Ascending aorta (tissue), 2 donors: ENCODE data around the gene CTSS. TPM values are rescaled to one million over a fixed set of nuclear protein-coding genes. Genes with fewer than 3 reads are reported as not detected.
"Not testable (repeated sequence)": the region's sequence is repeated elsewhere in the genome, so short reads cannot be mapped to it uniquely, and the experiment has no call there.

Experiments
- DNase-seq, 2 donors: peaks; one replicate each; pipeline ENCODE4 v3.0.0-alpha.2; 2019; ENCODE audit warnings: low spot score in 2 of 2
- H3K27ac ChIP-seq, 2 donors: fragments of 200-600 bp; sonication (generic); one replicate each; pipeline ENCODE4 v1.5.1; 2016 to 2017; ENCODE audit warnings: mild to moderate bottlenecking in 1 of 2
- H3K27me3 ChIP-seq: fragments of 200-600 bp; sonication (generic); one replicate; pipeline ENCODE4 v1.5.1; 2017
- H3K36me3 ChIP-seq, 2 donors: fragments of 200-600 bp; sonication (generic); one replicate each; pipeline ENCODE4 v1.5.1; 2016
- H3K4me1 ChIP-seq, 2 donors: fragments of 200-600 bp; sonication (generic); one replicate each; pipeline ENCODE4 v1.5.1; 2016 to 2017; ENCODE audit warnings: mild to moderate bottlenecking in 1 of 2
- H3K4me3 ChIP-seq, 2 donors: fragments of 200-600 bp; sonication (generic); one replicate each; pipeline ENCODE4 v1.5.1; 2016 to 2017; ENCODE audit warnings: mild to moderate bottlenecking in 1 of 2
- H3K9me3 ChIP-seq, 2 donors: fragments of 200-600 bp; sonication (generic); one replicate each; pipeline ENCODE4 v1.5.1; 2016
- intact Hi-C: fragments of 100-400 bp; cut with DNase I; formaldehyde crosslinking; loops from one replicate; pipeline ENCODE4 v1.15.1; 2023
- total RNA-seq: library from RNA; depleted of rRNA; stranded (reverse); fragments of >200 nt; gene quantifications from one replicate; pipeline ENCODE4 v1.1.0, GENCODE V29; 2016
- TF ChIP-seq, protein P1 (sequence below), 3 experiments: fragments of 200-600 bp in 2 of 3; fragments of 450-650 bp in 1 of 3; sonication (generic) in 2 of 3; IDR thresholded peaks; one replicate each; pipeline ENCODE4 v1.5.1; 2016 to 2019; ENCODE audit warnings: antibody characterized with exemption in 3 of 3, mild to moderate bottlenecking in 1 of 3, moderate library complexity in 1 of 3

CTSS gene
- total RNA-seq, 1 donor from 2014 or later: 32.1 TPM

- no peaks in the 10 kb centered on the region for H3K27me3 ChIP-seq
- no peaks in the 10 kb centered on the region for H3K4me1 ChIP-seq
- no peak for DNase-seq
- H3K36me3 ChIP-seq: no peaks in the 10 kb centered on the region
- H3K4me3 ChIP-seq: no peak overlapping the region
- TF ChIP-seq, protein P1, sequence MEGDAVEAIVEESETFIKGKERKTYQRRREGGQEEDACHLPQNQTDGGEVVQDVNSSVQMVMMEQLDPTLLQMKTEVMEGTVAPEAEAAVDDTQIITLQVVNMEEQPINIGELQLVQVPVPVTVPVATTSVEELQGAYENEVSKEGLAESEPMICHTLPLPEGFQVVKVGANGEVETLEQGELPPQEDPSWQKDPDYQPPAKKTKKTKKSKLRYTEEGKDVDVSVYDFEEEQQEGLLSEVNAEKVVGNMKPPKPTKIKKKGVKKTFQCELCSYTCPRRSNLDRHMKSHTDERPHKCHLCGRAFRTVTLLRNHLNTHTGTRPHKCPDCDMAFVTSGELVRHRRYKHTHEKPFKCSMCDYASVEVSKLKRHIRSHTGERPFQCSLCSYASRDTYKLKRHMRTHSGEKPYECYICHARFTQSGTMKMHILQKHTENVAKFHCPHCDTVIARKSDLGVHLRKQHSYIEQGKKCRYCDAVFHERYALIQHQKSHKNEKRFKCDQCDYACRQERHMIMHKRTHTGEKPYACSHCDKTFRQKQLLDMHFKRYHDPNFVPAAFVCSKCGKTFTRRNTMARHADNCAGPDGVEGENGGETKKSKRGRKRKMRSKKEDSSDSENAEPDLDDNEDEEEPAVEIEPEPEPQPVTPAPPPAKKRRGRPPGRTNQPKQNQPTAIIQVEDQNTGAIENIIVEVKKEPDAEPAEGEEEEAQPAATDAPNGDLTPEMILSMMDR (IDR thresholded peaks at IDR 0.05): no peak
- intact Hi-C loops: no loop called here
- no peaks in the 10 kb centered on the region for H3K9me3 ChIP-seq
- no peak overlapping the region for H3K27ac ChIP-seq
These were observed 23.4 kb upstream of the CTSS start for GRCh38 chr1:150788946-150789345.

DNA sequence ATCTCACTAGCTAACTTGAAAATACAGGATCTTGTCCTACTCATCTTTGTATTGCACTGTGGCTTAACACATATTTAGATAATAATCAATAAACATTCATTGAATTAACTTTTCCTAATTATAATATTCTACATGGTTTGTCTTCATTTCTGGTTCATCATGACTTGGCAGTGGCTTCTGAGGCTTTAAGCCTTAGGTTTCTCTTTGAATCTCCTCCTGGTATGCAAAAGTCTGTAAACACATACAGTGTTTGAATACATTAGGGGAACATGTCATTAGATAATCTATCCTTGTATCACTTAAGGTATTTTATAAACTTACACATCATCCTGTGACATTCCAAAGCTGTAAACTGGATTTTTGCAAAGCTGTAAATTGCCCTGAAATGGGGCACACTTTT is 21.9 kb upstream of the CTSS start:
- Histone ChIP-seq H3K4me1 (no peaks in the 10 kb centered on the region), H3K36me3 (no peaks in the 10 kb centered on the region), H3K27ac (no peak overlapping the region), H3K9me3 (no peaks in the 10 kb centered on the region), H3K27me3 (no peaks in the 10 kb centered on the region), H3K4me3 (no peak overlapping the region)
- intact Hi-C loops: no loop called here
- no peak for DNase-seq
- TF ChIP-seq, protein P1 (IDR thresholded peaks at IDR 0.05): no peak

GRCh38 chr1:150780510-150780909 is 14.9 kb upstream of the CTSS start:
- no peaks in the 10 kb centered on the region for H3K9me3 ChIP-seq
- H3K4me1 ChIP-seq: no peaks in the 10 kb centered on the region
- H3K4me3 ChIP-seq: no peak overlapping the region
- no peaks in the 10 kb centered on the region for H3K36me3 ChIP-seq
- H3K27me3 ChIP-seq: no peaks in the 10 kb centered on the region
- intact Hi-C loops: no loop called here
- DNase-seq: no peak
- TF ChIP-seq, protein P1 (IDR thresholded peaks at IDR 0.05): no peak
- H3K27ac ChIP-seq: no peak overlapping the region

GRCh38 chr1:150778409-150778808 is 12.8 kb upstream of the CTSS start:
- Histone ChIP-seq H3K27me3 (no peaks in the 10 kb centered on the region), H3K4me3 (no peak overlapping the region), H3K27ac (no peak overlapping the region), H3K4me1 (no peaks in the 10 kb centered on the region), H3K36me3 (no peaks in the 10 kb centered on the region), H3K9me3 (no peaks in the 10 kb centered on the region)
- intact Hi-C loops: no loop called here
- TF ChIP-seq, protein P1 (IDR thresholded peaks at IDR 0.05): no peak
- no peak for DNase-seq

- no peak overlapping the region for H3K27ac ChIP-seq
- intact Hi-C loops: no loop called here
- DNase-seq: no peak
- no peak overlapping the region for H3K4me3 ChIP-seq
- no peaks in the 10 kb centered on the region for H3K36me3 ChIP-seq
- TF ChIP-seq, protein P1 (IDR thresholded peaks at IDR 0.05): no peak
- no peaks in the 10 kb centered on the region for H3K4me1 ChIP-seq
- H3K9me3 ChIP-seq: no peaks in the 10 kb centered on the region
- H3K27me3 ChIP-seq: no peaks in the 10 kb centered on the region
These were observed 12.0 kb upstream of the CTSS start for GRCh38 chr1:150777544-150777943.

DNA sequence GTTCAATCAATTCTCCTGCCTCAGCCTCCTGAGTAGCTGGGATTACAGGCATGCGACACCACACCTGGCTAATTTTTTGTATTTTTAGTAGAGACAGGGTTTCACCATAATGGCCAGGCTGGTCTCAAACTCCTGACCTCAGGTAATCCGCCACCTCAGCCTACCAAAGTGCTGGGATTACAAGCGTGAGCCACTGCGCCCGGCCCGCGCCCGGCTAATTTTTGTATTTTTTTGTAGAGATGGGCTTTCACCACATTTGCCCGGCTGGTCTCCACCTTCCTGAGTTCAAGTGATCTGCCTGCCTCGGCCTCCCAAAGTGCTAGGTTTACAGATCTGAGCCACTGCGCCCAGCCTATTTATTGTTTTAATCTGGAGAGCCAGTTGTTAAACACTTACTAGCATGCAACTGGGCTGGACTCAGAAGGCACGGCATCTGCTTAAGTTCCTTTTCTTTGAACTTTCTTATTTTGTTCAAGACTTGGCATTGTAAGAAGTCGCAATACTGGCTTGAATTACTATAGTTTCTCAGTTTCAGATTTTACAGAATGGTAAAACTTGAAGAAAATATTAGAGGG is 10.4 kb upstream of the CTSS start:
- H3K9me3 ChIP-seq, DNase-seq, H3K27ac ChIP-seq, H3K4me1 ChIP-seq, intact Hi-C loops, H3K27me3 ChIP-seq, H3K4me3 ChIP-seq, H3K36me3 ChIP-seq: not testable (repeated sequence)
